ENCODE data around the gene HCCS.
A peak's percentile ranks its signal among the peaks of the same experiment; 100 is the strongest.

Gene HCCS

DNA sequence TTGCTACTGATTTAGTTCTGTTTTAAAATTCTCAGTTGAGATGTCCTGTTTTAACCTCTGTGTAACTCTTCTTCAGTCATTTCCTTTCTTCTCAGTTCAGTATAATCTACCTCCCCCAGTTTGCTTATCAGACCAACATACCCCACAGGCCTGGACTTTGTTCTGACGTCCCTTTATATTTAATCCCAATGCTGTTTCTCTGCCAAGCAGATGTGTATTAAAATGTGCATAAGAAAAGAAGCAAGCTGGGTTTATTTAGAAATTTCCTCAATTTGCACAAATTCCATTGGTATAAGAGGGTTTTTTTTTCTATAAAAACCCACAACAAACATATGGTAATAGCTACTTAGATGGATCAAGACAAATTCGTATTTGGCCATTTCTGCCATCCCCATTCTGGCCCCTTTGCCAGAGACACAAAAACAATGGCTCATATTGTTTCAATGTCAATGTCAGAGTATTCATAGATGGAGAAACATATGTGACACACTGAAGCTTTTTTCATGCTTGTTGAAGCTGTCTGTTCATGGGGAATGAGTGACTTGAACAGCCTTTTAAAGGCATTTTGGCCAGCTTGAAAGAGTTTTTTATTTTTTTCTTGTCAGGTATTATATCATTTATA lies 24.5 kb downstream of the HCCS start:
- no peak overlapping the region for H3K4me3 ChIP-seq (replicated peaks; ENCODE audit: insufficient read depth, low read length)
- TF ChIP-seq CTCF (IDR thresholded peaks at IDR 0.05; ENCODE audit: insufficient read depth, low read length): no peak
- TF ChIP-seq POLR2AphosphoS5 (IDR thresholded peaks at IDR 0.05; ENCODE audit: low read depth): no peak
- H3K27ac ChIP-seq (replicated peaks): no peak overlapping the region
- DNase-seq (ENCODE audit: low read depth in 1 of 2, low spot score in 1 of 2): no peak
- no peaks in the 10 kb centered on the region for H3K27me3 ChIP-seq (ENCODE audit: insufficient read depth, poor library complexity, severe bottlenecking)

DNA sequence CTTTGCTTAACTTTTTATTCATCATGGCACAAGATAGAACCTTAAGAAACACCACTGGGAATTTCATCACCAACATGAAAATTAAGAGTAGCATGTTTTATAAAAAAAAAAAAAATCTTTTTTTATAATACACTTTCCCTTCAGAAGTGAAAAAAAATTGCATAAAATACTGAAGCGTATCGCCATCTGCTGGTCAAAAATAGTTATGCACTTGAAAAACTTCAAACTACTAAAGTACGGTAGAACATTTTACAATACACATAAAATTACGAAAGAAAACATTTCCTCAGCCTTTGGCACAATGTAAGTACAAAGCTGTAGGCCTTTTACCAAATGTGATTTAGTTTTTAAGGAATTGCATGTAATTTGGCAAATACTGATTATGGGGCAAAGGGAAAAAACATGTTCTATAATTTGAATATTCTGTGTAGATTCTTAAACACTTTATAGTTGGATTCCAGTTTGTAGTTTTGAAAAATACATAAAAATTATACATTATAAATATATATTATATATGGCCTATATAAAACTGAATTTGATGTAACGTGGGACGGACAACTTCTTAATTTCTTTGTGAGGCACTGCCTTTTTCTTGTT lies 26.5 kb downstream of the HCCS start:
- Histone ChIP-seq H3K4me3 (replicated peaks; ENCODE audit: insufficient read depth, low read length) (no peak overlapping the region), H3K27ac (replicated peaks) (no peak overlapping the region), H3K27me3 (ENCODE audit: insufficient read depth, poor library complexity, severe bottlenecking) (no peaks in the 10 kb centered on the region)
- TF ChIP-seq CTCF (IDR thresholded peaks at IDR 0.05; ENCODE audit: insufficient read depth, low read length) (peak; percentile 6), REST (IDR thresholded peaks at IDR 0.05; ENCODE audit: insufficient replicate concordance, low read depth) (no peak)
- peak in 1 of 2 experiments; percentile 20 for DNase-seq (ENCODE audit: low read depth in 1 of 2, low spot score in 1 of 2)

- no peak overlapping the region for H3K27ac ChIP-seq (replicated peaks)
- no peak for TF ChIP-seq SPI1 (IDR thresholded peaks at IDR 0.05; ENCODE audit: borderline replicate concordance, low read depth)
- TF ChIP-seq GABPA (IDR thresholded peaks at IDR 0.05; ENCODE audit: low read depth): no peak
- no peak for TF ChIP-seq CTCF (IDR thresholded peaks at IDR 0.05; ENCODE audit: insufficient read depth, low read length)
- H3K27me3 ChIP-seq (ENCODE audit: insufficient read depth, poor library complexity, severe bottlenecking): no peaks in the 10 kb centered on the region
- no peak overlapping the region for H3K4me3 ChIP-seq (replicated peaks; ENCODE audit: insufficient read depth, low read length)
- DNase-seq (ENCODE audit: low read depth in 1 of 2, low spot score in 1 of 2): no peak
Observed at GRCh38 chrX:11138498-11139390, 27.6 kb downstream of the HCCS start.

DNA sequence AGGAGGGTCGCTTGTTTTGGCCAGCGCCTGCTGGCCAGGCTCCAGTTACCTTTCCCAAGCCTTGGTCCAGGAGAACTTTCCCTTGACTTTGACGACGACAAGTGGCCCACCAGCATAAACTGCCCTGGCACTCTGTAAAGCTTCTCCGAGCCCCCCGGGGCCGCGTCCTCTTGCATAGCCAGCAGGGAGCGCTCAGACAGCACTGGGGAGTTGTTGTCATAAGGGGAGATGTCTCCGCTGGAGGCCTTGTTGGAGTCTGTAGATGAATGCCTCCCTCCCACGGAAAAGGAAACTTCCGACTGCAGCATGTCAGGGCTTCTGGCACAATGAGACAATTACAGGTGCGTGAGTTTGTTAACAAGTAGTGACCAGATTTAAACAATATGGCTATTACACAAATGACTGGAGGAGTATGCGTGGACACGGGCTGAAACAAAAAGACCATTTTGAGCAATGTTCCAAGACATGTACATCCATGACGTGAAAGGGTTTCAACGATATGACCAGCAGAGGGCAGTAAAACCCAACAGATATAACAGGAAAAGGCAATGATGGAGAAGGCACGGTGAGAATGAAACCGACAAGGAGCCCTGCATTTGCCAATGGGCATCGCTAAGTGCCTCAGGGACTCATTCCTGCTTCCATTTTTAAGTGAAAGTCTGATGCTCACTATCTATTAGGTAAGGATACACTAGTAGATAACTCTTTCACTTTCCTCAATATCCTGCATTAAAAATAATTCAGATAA lies 33.0 kb downstream of the HCCS start:
- TF ChIP-seq GABPA (IDR thresholded peaks at IDR 0.05; ENCODE audit: low read depth) (no peak), CTCF (IDR thresholded peaks at IDR 0.05; ENCODE audit: insufficient read depth, low read length) (peak; percentile 24), POLR2AphosphoS5 (IDR thresholded peaks at IDR 0.05; ENCODE audit: low read depth) (no peak)
- H3K4me3 ChIP-seq (replicated peaks; ENCODE audit: insufficient read depth, low read length): no peak overlapping the region
- H3K27ac ChIP-seq (replicated peaks): no peak overlapping the region
- peak; percentile 4 to 63 for DNase-seq (ENCODE audit: low read depth in 1 of 2, low spot score in 1 of 2)
- H3K27me3 ChIP-seq (ENCODE audit: insufficient read depth, poor library complexity, severe bottlenecking): no peaks in the 10 kb centered on the region

All from HL-60 (cell line).